Activated T-helper 1 cell treated with anti-CD3 and anti-CD28 coated beads, Interleukin-2, amount 50 U/mL, for 16 hours (primary cell): ENCODE data around the gene TMED8.
"Not testable (repeated sequence)": the region's sequence is repeated elsewhere in the genome, so short reads cannot be mapped to it uniquely, and the experiment has no call there.

Experiments
- DNase-seq, 2 donors: peaks; one replicate each; pipeline ENCODE4 v3.0.0-alpha.2; 2020; ENCODE audit warnings: low read depth in 1 of 2, low spot score in 1 of 2

The TMED8 gene, protein sequence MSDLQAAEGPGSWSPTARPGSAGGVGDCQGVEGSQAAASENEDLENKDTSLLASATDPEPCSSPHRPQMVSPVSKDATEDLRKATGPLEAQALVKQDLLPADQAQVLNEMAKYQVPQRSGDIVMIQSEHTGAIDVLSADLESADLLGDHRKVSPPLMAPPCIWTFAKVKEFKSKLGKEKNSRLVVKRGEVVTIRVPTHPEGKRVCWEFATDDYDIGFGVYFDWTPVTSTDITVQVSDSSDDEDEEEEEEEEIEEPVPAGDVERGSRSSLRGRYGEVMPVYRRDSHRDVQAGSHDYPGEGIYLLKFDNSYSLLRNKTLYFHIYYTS

GRCh38 chr14:77376771-77377501 lies at the start of gene TMED8, which contains the start of gene SAMD15:
TSS of gene TMED8 (minus strand) at chr14:77377094. CDS start at chr14:77377053, 41 bp downstream.
TSS of gene SAMD15 (plus strand) at chr14:77377379. CDS start at chr14:77377419, 40 bp downstream.
- peak; percentile 58 to 71 for DNase-seq

DNA sequence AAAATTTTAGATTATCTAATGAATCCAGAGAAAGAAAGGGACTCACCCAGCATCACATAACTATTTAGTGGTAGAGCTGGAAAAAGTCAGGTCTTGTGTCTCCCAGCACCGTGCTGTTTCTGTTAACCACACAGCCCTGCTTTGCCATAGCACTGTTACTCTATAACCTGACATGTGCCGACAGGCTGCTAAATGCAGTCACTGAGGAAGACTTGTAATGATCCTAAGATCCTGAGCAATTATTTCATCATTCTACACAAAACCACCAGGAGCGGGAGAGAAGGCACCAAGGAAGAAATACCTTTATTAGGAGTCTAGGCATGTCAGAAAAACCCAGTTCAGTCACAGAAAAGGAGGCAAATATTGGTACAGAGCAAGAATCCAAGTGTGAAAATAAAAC lies 49.5 kb upstream of the TMED8 start:
- DNase-seq: no peak

GRCh38 chr14:77424862-77425261 lies 48.0 kb upstream of the TMED8 start:
- DNase-seq: no peak

DNA sequence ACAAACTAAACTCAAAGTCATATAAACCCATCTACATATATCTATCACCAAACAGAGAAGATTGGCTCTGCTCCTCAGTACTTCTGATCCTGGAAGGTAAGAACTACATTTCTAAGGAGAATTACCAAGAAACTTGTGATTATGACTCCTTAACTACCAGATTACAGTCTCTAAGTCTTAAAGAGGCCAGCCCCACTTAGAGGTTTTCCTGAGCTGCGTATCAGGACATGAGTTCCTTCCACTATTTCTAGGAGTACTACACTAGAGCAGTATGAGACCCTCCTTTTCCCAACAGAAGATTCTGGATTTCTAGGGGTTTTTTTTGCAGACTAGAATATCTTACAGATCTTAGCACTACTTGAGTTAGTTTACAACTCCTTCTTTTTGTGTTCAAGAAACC lies 46.5 kb upstream of the TMED8 start, which contains the start of gene NOXRED1:
Gene NOXRED1, minus strand, starts transcription at position 101 of the 400 bp plus-strand sequence. CDS start 634 bp downstream, outside the sequence.
- no peak for DNase-seq

DNA sequence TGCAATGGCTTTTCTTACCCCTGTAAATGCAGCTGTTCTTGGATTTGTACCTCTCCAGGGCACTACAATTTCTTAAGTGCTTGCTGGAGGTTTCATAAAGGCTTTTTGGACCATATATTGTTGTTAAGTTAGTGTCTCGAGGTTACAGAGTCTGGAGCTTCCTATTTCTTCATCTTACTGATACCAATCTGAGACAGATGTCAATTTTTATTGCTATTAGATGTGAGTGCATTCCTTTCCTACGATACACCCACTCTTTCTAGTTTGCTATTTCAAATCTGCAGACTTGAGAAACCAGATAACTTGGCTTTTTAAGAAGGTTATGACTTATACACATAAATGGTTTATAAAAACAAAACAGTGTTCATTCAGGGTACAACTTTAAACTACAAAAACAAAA lies 44.3 kb upstream of the TMED8 start:
- DNase-seq: no peak

DNA sequence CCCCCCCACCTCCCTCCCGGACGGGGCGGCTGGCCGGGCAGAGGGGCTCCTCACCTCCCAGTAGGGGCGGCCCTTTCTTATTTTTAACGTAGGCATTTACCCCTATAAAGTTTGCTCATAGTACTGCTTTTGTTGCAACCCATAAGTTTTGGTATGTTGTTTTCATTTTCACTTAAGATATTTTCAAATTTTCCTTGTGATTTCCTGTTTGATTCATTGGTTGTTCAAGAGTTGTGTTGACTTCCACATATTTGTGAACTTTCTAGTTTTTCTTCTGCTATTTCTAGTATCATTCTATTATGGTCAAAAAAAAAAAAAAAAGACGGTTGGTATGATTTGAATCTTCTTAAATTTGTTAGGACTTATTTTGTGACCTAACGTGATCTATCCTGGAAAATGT lies 39.9 kb upstream of the TMED8 start:
- DNase-seq: no peak

DNA sequence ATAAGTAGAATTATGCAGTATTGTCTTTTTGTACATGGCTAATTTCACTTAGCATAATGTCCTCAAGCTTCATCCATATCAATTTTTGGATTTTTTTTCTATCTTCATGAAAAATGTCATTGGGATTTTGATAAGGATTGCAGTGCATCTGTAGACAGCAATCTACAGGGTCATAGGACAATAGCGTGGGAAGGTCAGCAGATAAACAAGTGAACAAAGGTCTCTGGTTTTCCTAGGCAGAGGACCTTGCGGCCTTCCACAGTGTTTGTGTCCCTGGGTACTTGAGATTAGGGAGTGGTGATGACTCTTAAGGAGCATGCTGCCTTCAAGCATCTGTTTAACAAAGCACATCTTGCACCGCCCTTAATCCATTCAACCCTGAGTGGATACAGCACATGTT lies 39.2 kb upstream of the TMED8 start:
- not testable (repeated sequence) for DNase-seq

- DNase-seq: not testable (repeated sequence)
Measured at GRCh38 chr14:77415403-77416030, 38.6 kb upstream of the TMED8 start.

GRCh38 chr14:77409131-77409533 lies 32.2 kb upstream of the TMED8 start:
- no peak for DNase-seq

DNA sequence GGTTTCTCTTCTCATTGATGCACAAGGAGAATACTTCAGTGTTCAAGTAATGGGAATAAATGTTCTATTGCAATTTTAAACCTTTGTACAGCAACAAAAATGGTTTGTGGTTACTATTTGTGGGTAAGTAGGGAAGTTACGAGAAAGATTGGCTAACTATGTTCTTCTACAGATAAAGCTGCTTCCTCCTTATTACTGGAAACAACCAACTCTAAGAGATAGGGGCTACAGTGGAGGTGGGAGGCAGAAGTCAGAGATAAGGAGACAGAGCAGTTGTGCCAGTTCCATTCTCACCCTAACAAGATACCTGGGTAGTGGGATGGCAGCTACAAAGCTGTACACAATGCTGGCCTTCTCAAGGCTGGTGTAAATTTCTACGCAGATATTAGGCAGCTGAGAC lies 30.3 kb upstream of the TMED8 start:
- DNase-seq: no peak

- DNase-seq: no peak
Measured at GRCh38 chr14:77406718-77407117, 29.8 kb upstream of the TMED8 start.

DNA sequence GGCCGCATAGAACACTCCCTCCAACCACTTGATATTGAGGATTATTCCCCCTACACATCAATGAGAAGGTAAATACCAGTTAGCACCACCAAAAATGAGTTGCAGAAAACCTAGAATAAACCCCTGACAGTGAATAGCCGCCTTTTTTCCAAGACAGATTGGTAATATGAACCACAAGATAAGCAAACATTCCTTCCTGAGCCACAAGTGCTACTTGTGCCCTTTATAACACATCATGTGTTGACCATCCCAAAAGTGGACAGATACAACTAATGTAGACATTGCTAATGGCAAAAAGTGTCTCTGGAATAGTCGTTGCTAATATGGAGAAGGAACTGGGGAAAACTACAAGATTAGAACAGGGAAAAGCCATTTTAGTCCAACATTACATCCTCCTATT lies 29.2 kb upstream of the TMED8 start:
- DNase-seq: no peak

DNA sequence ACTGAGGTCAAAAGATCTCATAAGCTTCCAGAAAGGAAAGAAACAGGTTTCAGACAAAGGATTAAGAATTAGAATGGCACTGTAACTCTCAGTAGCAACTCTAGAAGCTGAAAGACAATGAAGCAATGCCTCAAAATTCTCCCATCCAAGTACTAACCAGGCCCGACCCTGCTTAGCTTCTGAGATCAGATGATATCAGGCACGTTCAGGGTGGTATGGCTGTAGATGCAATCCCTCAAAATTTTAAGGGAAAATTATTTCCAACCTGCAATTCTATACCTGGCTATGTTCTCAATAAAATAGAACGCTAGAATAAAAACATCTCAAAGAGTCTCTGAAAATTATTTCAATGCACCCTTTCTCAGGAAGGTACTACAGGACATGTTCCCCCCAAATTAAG lies 26.9 kb upstream of the TMED8 start:
- no peak for DNase-seq

DNA sequence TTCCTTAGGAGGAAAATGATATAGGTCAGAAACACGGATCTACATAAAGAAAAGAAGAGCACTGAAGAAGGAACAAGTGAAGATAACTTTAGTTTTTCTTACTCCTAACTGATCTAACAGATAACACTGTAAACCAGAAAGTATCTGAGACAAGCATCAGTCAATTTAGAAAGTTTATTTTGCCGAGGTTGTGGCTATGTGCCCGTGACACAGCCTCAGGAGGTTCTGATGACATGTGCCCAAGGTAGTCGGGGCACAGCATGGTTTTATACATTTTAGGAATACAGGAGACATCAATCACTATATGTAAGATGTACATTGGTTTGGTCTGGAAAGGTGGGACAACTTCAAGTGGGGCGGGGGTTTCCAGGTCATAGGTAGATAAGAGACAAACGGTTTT lies 23.3 kb upstream of the TMED8 start:
- no peak for DNase-seq

- no peak for DNase-seq
Measured at GRCh38 chr14:77390188-77390587, 13.3 kb upstream of the TMED8 start.

DNA sequence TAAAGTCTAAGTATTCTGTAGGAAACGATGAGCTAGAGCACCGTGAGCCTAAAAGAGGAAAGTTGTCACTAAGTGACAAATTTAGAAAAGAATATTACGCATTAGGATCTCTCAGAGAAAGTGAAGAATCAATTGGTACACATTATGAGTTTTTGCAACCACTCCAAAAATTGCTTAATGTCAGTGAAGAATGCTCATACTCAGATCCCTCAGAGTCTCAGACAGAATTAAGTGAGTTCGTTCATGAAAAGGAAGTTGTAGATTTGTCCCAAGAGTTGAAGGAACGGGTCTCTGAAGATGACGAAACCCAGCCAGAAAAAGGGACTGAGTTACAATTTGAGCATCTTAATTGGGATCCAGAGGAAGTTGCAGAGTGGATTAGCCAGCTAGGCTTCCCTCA lies 1.8 kb upstream of the TMED8 start:
- no peak for DNase-seq

- DNase-seq: no peak
Measured at GRCh38 chr14:77377502-77377844, 579 bp upstream of the TMED8 start.

DNA sequence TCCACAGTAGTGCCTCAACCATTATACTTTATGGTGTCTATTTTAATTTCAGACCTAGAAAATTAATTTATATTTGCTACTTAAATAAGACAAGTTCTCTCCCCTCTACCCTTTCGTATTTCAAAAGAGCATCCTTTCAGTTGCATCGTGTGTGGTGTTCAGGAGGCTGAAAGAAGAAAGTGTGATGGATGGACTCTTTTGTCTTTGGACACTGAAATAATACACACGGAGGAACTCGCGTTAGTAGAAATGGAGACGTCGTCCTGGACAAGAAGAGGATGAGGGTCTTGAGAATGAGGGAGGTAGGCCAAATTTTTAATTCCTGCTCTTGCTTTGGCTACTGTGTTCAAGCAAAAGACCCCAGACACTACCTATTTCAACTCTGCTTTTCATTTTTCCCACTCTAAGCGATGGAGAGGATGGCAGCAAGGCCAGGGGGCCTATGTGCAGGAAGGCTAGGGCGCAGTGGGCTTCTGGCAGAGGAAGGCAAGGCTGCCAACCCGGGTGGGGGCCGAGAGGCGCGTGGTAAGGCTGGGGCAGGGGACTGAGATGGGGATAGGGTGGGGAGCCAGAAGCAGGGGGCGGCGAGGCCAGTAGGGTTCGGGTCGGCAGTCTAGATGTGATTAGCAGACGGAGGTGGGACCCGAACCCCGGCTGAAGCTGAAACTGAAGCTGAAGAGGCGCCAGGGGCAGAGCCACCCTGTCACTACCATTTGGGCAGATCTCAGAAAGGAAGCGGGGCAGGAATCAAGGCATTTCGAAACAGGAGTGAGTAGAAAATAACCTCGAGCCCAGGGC lies 722 bp downstream of the TMED8 start:
- DNase-seq: no peak

DNA sequence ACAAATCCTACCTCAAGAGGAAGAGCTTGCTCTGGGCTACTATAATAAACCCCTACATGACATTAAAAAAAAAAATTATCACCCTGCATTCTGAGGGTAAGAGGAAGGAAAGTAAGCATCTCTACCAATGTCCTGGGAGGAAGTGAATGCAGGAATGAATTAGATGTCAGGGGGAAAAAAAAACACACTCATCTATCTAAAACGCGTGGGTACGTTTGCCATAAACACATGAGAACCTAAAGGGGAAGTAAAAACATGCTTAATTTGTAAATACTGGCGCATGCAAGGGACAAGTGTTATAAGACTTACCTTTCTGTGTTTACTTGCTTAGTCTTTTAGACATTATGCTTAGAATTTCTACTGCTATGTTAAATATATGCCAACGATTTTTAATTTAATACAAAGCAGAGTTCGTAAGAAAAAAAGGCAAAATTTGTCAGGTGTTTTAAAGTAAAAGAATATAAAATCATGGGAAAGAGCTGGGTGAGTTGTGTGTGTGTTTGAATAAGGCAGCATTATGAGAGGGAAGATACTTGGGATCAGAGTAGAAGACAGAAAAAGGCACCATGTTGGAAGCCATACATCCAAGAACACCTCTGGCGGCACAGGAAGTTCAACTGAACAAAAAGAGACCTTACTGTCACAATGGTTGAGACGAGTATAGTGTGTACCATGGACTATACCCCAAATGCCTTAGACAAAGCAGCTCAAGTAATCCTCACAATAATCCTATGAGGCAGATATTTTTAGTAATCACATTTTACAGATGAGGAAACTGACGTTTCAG lies 1.5 kb downstream of the TMED8 start:
- no peak for DNase-seq

GRCh38 chr14:77372304-77372841 lies 4.5 kb downstream of the TMED8 start:
- no peak for DNase-seq
